ENCODE results near the gene MYDGF.
A peak's percentile ranks its signal among the peaks of the same experiment; 100 is the strongest.

MYDGF gene

GRCh38 chr19:4701557-4701956 is 31.4 kb upstream of the MYDGF start:
- H3K9ac ChIP-seq (ENCODE audit: low read length in 5 of 5): no peak overlapping the region
- no peak overlapping the region for H3K27ac ChIP-seq (ENCODE audit: low read depth, low read length)
- H3K4me3 ChIP-seq (ENCODE audit: low read depth in 1 of 5, low read length in 5 of 5): no peak overlapping the region
- H3K27me3 ChIP-seq (ENCODE audit: control insufficient read depth in 5 of 5, insufficient read depth in 4 of 5, low read length in 5 of 5): no peaks in the 10 kb centered on the region
- no peaks in the 10 kb centered on the region for H3K9me3 ChIP-seq (ENCODE audit: control insufficient read depth in 5 of 5, low read length in 5 of 5)
- H3K36me3 ChIP-seq (ENCODE audit: control insufficient read depth in 5 of 5, insufficient read depth in 5 of 5, low read length in 5 of 5): peaks cover 0 to 94% (median 85%) of the 10 kb centered on the region in 5 donors
- no peaks in the 10 kb centered on the region for H3K4me1 ChIP-seq (ENCODE audit: control insufficient read depth in 5 of 5, insufficient read depth in 5 of 5, low read length in 5 of 5)

- H3K9ac ChIP-seq (ENCODE audit: low read length in 5 of 5): no peak overlapping the region
- H3K4me3 ChIP-seq (ENCODE audit: low read depth in 1 of 5, low read length in 5 of 5): no peak overlapping the region
- H3K9me3 ChIP-seq (ENCODE audit: control insufficient read depth in 5 of 5, low read length in 5 of 5): no peaks in the 10 kb centered on the region
- H3K4me1 ChIP-seq (ENCODE audit: control insufficient read depth in 5 of 5, insufficient read depth in 5 of 5, low read length in 5 of 5): peaks cover 0 to under 1% (median 0%) of the 10 kb centered on the region in 5 donors
- H3K36me3 ChIP-seq (ENCODE audit: control insufficient read depth in 5 of 5, insufficient read depth in 5 of 5, low read length in 5 of 5): peaks cover 0 to 95% (median 84%) of the 10 kb centered on the region in 5 donors
- no peak overlapping the region for H3K27ac ChIP-seq (ENCODE audit: low read depth, low read length)
- no peaks in the 10 kb centered on the region for H3K27me3 ChIP-seq (ENCODE audit: control insufficient read depth in 5 of 5, insufficient read depth in 4 of 5, low read length in 5 of 5)
Measured at GRCh38 chr19:4700693-4700970, 30.5 kb upstream of the MYDGF start.

- no peak overlapping the region for H3K9ac ChIP-seq (ENCODE audit: low read length in 5 of 5)
- peaks cover 0 to 95% (median 84%) of the 10 kb centered on the region in 5 donors for H3K36me3 ChIP-seq (ENCODE audit: control insufficient read depth in 5 of 5, insufficient read depth in 5 of 5, low read length in 5 of 5)
- H3K9me3 ChIP-seq (ENCODE audit: control insufficient read depth in 5 of 5, low read length in 5 of 5): no peaks in the 10 kb centered on the region
- H3K4me3 ChIP-seq (ENCODE audit: low read depth in 1 of 5, low read length in 5 of 5): no peak overlapping the region
- peaks cover 0 to 6% (median 3%) of the 10 kb centered on the region in 5 donors for H3K4me1 ChIP-seq (ENCODE audit: control insufficient read depth in 5 of 5, insufficient read depth in 5 of 5, low read length in 5 of 5)
- no peaks in the 10 kb centered on the region for H3K27me3 ChIP-seq (ENCODE audit: control insufficient read depth in 5 of 5, insufficient read depth in 4 of 5, low read length in 5 of 5)
- H3K27ac ChIP-seq (ENCODE audit: low read depth, low read length): no peak overlapping the region
Measured at GRCh38 chr19:4699826-4700692, 29.9 kb upstream of the MYDGF start.

DNA sequence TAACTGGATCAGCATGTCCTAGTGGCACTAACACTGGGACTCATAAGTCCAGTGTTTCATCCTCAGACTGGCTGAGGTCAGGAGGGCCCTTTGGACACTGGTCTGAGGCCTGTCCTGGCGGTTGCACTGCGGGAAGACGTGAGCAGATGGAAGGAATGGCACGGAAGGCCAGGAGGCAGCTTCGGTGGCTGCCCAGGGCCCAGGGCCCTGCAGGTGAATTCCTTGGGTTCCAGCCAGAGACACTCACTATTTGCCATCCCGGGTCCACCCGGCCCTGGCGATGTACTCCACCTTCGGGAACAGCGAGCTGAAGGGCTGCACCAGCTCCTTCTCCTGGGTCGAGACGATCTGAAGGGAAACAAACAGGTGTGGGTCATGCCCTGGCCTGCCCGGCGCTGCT is 27.2 kb upstream of the MYDGF start:
- Histone ChIP-seq H3K27ac (ENCODE audit: low read depth, low read length) (no peak overlapping the region), H3K36me3 (ENCODE audit: control insufficient read depth in 5 of 5, insufficient read depth in 5 of 5, low read length in 5 of 5) (peaks cover 0 to 96% (median 89%) of the 10 kb centered on the region in 5 donors), H3K9me3 (ENCODE audit: control insufficient read depth in 5 of 5, low read length in 5 of 5) (no peaks in the 10 kb centered on the region), H3K4me3 (ENCODE audit: low read depth in 1 of 5, low read length in 5 of 5) (no peak overlapping the region), H3K4me1 (ENCODE audit: control insufficient read depth in 5 of 5, insufficient read depth in 5 of 5, low read length in 5 of 5) (peaks cover 0 to 32% (median 10%) of the 10 kb centered on the region in 5 donors), H3K9ac (ENCODE audit: low read length in 5 of 5) (no peak overlapping the region), H3K27me3 (ENCODE audit: control insufficient read depth in 5 of 5, insufficient read depth in 4 of 5, low read length in 5 of 5) (no peaks in the 10 kb centered on the region)

DNA sequence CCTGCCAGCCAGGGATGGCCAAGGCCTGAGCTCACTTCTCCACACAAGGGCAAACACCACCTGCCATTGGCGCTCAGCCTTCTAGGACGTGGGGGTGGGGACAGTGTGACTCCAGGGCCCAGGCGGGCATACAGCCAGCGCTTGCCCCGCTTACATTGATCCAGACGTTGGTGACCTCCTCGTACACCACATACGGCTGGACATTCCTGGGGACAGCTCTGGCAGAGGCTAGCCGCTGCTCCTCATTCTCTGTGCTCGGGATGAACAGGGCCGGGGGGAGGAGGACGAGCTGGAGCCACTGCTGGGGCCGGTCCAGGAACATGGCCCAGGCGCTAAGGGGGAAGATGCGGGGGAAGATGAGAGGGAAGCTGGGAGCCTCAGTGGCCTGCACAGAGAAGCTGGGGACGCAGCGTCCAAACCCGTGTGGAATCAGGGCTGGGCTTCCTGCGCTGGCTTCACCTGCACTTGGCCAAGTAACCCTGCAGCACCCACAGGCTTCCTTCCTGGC is 25.1 kb upstream of the MYDGF start:
- Histone ChIP-seq H3K9ac (ENCODE audit: low read length in 5 of 5) (no peak overlapping the region), H3K36me3 (ENCODE audit: control insufficient read depth in 5 of 5, insufficient read depth in 5 of 5, low read length in 5 of 5) (peaks cover 0 to 90% (median 79%) of the 10 kb centered on the region in 5 donors), H3K27ac (ENCODE audit: low read depth, low read length) (peak overlapping the region; percentile 16), H3K4me3 (ENCODE audit: low read depth in 1 of 5, low read length in 5 of 5) (peak overlapping the region in 2 of 5 donors; percentile 17 to 32), H3K27me3 (ENCODE audit: control insufficient read depth in 5 of 5, insufficient read depth in 4 of 5, low read length in 5 of 5) (no peaks in the 10 kb centered on the region), H3K4me1 (ENCODE audit: control insufficient read depth in 5 of 5, insufficient read depth in 5 of 5, low read length in 5 of 5) (peaks cover 0 to 47% (median 22%) of the 10 kb centered on the region in 5 donors), H3K9me3 (ENCODE audit: control insufficient read depth in 5 of 5, low read length in 5 of 5) (no peaks in the 10 kb centered on the region)

- Histone ChIP-seq H3K27me3 (ENCODE audit: control insufficient read depth in 5 of 5, insufficient read depth in 4 of 5, low read length in 5 of 5) (no peaks in the 10 kb centered on the region), H3K4me3 (ENCODE audit: low read depth in 1 of 5, low read length in 5 of 5) (no peak overlapping the region), H3K36me3 (ENCODE audit: control insufficient read depth in 5 of 5, insufficient read depth in 5 of 5, low read length in 5 of 5) (peaks cover 0 to 90% (median 79%) of the 10 kb centered on the region in 5 donors), H3K4me1 (ENCODE audit: control insufficient read depth in 5 of 5, insufficient read depth in 5 of 5, low read length in 5 of 5) (peaks cover 0 to 51% (median 22%) of the 10 kb centered on the region in 5 donors), H3K9ac (ENCODE audit: low read length in 5 of 5) (peak overlapping the region in 1 of 5 donors; percentile 21), H3K27ac (ENCODE audit: low read depth, low read length) (peak overlapping the region; percentile 16), H3K9me3 (ENCODE audit: control insufficient read depth in 5 of 5, low read length in 5 of 5) (no peaks in the 10 kb centered on the region)
Measured at GRCh38 chr19:4694211-4694987, 24.3 kb upstream of the MYDGF start.

DNA sequence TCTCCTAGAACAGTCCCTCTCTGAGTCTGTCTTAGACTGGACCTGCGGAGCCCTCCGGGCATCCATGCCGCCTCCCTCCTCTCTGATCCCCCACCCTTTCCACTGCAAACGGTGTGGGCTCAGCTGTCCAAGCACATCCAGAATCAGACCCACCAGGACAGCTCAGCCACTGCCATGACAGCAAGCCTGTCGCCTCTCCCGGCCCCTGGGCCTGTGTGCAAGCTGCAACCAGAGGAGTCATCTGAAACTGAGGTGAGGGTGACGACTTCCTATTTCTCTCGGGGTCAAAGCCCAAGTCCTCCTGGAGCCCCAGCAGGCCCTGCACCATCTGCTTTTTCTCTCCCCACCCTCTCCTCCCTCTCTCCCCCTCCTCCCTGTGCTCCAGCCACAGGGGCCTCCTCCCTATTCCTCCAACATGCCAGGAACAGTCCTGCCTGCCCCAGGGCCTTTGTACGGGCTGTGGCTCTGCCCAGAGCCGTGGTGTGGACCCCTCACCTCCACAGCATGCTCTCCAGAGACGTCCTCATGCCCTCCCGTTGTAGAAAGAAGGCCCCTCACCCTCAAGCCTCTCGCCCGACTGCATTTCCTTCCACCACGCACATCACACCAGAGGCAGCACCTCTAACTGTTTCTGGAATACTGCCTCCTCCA is 23.5 kb upstream of the MYDGF start:
- Histone ChIP-seq H3K9ac (ENCODE audit: low read length in 5 of 5) (peak overlapping the region in 1 of 5 donors; percentile 21), H3K9me3 (ENCODE audit: control insufficient read depth in 5 of 5, low read length in 5 of 5) (no peaks in the 10 kb centered on the region), H3K4me3 (ENCODE audit: low read depth in 1 of 5, low read length in 5 of 5) (no peak overlapping the region), H3K27ac (ENCODE audit: low read depth, low read length) (no peak overlapping the region), H3K4me1 (ENCODE audit: control insufficient read depth in 5 of 5, insufficient read depth in 5 of 5, low read length in 5 of 5) (peaks cover 0 to 51% (median 22%) of the 10 kb centered on the region in 5 donors), H3K36me3 (ENCODE audit: control insufficient read depth in 5 of 5, insufficient read depth in 5 of 5, low read length in 5 of 5) (peaks cover 0 to 92% (median 82%) of the 10 kb centered on the region in 5 donors), H3K27me3 (ENCODE audit: control insufficient read depth in 5 of 5, insufficient read depth in 4 of 5, low read length in 5 of 5) (no peaks in the 10 kb centered on the region)

DNA sequence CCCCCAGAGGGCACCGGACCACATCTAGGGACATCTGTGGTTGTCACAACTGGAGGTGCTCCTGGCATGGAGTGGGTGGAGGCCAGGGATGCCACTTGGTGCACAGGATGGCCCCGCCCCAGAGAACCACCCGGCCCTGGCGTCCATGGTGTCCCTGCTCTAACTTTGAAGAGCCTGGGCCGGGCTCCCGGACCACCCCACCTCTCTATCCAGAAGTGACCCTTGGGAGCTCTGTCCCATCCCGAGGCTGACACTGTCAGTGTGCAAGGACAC is 22.9 kb upstream of the MYDGF start:
- H3K27ac ChIP-seq (ENCODE audit: low read depth, low read length): no peak overlapping the region
- H3K9me3 ChIP-seq (ENCODE audit: control insufficient read depth in 5 of 5, low read length in 5 of 5): no peaks in the 10 kb centered on the region
- H3K4me1 ChIP-seq (ENCODE audit: control insufficient read depth in 5 of 5, insufficient read depth in 5 of 5, low read length in 5 of 5): peaks cover 0 to 51% (median 22%) of the 10 kb centered on the region in 5 donors
- H3K27me3 ChIP-seq (ENCODE audit: control insufficient read depth in 5 of 5, insufficient read depth in 4 of 5, low read length in 5 of 5): no peaks in the 10 kb centered on the region
- no peak overlapping the region for H3K9ac ChIP-seq (ENCODE audit: low read length in 5 of 5)
- H3K36me3 ChIP-seq (ENCODE audit: control insufficient read depth in 5 of 5, insufficient read depth in 5 of 5, low read length in 5 of 5): peaks cover 0 to 92% (median 82%) of the 10 kb centered on the region in 5 donors
- no peak overlapping the region for H3K4me3 ChIP-seq (ENCODE audit: low read depth in 1 of 5, low read length in 5 of 5)

DNA sequence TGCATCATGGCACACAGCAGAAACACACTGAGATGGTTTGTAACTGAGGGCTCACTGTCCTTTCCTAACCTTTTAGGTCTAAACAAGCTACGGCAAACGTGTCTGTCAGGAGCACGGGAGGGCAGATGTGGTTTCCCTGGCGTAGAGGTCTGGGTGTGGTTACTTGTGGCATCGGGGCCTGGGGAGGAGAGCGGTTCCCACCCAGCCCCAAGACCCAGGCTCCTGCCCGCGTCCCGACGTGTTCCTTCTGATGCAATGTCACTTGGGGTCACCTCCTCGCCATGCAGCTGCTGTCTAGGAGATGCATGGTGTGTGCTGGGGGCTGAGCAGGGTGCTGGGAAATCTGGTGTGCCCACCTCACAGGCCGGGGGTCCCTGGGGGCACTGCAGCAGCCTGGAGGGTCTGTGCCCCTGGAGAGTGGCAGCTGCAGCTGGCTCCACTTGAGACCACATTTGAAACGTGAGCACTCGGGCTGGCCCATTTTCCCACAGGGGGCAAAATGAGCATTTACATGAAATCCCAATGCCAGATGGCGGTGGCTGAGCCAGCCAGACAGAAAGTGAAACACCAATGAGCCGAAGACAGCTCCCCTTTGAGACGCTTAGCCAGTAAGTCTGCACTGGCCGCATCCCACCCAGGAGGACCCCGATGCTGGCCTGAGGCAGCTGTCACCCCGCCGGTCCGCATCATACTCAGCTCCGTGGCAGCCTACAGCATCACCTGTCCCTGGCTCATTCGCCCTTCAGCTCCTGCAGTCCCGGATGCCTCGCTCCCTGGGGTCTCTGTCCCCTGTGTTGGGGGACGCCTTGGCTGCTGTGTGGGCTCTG is 22.3 kb upstream of the MYDGF start:
- no peak overlapping the region for H3K27ac ChIP-seq (ENCODE audit: low read depth, low read length)

More for the DNA sequence above, 22.3 kb upstream of the MYDGF start:
- no peak overlapping the region for H3K9ac ChIP-seq (ENCODE audit: low read length in 5 of 5)
- H3K9me3 ChIP-seq (ENCODE audit: control insufficient read depth in 5 of 5, low read length in 5 of 5): no peaks in the 10 kb centered on the region
- H3K4me3 ChIP-seq (ENCODE audit: low read depth in 1 of 5, low read length in 5 of 5): no peak overlapping the region
- H3K4me1 ChIP-seq (ENCODE audit: control insufficient read depth in 5 of 5, insufficient read depth in 5 of 5, low read length in 5 of 5): peaks cover 0 to 51% (median 22%) of the 10 kb centered on the region in 5 donors
- H3K27me3 ChIP-seq (ENCODE audit: control insufficient read depth in 5 of 5, insufficient read depth in 4 of 5, low read length in 5 of 5): no peaks in the 10 kb centered on the region
- peaks cover 0 to 92% (median 81%) of the 10 kb centered on the region in 5 donors for H3K36me3 ChIP-seq (ENCODE audit: control insufficient read depth in 5 of 5, insufficient read depth in 5 of 5, low read length in 5 of 5)

Measured in subcutaneous abdominal adipose tissue (tissue), 5 donors.